Measurements from ENCODE around the gene UGT2A1.

UGT2A1 gene

DNA sequence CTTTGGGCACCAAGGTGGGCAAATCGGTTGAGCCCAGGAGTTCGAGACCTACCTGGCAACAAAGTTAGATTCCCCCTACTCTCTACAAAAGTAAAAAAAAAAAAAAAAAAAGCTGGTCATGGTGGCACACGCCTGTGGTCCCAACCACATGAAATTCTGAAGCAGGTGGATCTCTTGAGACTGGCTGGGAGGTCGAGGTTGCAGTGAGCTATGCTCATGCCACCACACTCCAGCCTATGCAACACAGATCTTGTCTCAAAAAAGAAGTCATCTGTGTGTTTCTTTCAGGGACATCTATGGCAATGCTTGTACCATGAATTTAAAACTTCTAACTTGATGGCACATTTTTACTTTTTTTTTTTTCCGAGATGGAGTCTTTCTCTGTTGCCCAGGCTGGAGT, 68.9 kb downstream of the UGT2A1 start:
- no peak for DNase-seq

DNA sequence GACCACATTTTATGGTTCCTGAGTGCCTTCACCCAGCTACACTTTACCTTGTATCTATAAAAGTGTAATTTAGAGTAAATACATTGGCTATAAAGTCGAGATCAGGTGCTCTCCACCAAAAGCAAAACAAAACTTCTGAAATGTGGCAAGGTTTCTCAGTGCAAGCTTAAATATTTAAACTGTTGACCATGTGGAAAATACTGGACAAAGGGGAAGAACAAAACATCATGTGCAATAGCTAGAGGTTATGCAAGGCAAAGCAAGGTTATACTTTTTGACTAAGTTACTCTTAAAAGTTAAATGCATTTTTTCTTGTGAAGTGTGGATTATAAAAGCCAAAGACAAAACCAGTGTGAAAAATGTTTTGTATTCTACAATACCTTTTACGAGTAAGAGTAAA, 69.5 kb downstream of the UGT2A1 start:
- no peak for DNase-seq

DNA sequence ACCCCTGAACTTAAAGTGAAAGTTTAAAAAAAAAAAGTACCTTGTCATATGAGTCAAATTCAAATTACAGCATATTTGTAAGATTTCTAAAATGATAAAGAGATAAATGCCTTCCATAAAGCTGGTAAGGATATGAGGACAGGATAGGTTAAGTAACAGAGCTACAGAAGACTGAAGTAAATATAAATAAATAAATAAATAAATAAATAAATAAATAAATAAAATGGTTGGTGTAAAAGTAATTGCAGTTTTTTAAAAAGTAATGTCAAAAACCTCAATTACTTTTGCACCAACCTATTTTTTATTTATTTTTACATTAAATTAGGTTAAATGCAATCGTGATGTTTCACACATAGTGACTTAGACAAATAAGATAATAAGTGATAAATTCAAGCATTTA, 75.8 kb downstream of the UGT2A1 start:
- DNase-seq, result no peak

DNA sequence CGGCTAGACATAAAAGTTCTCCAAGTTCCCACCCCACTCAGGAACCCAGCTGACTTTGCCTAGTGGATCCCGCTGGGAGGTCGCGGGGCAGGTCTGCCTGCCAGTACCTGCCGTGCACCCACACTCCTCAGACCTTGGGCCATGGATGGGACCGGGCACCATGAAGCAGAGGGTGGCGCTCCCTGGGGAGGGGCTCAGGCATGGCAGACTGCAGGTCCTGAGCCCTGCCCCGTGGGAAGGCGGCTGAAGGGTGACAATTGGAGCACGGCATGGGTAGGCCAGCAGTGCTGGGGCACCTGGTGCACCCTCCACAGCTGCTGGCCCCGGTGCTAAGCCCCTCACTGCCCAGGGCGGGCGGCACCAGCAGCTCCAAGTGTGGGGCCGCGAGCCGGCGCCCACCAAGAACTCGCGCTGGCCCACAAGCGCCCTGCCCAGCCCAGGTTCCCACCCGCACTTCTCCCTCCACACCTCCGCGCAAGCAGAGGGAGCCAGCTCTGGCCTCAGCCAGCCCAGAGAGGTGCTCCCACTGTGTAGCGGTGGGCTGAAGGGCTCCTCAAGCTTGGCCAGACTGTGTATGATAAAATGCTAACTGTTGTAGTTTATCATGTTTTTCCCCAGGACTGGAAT, 76.7 kb downstream of the UGT2A1 start:
- DNase-seq, result no peak

DNA sequence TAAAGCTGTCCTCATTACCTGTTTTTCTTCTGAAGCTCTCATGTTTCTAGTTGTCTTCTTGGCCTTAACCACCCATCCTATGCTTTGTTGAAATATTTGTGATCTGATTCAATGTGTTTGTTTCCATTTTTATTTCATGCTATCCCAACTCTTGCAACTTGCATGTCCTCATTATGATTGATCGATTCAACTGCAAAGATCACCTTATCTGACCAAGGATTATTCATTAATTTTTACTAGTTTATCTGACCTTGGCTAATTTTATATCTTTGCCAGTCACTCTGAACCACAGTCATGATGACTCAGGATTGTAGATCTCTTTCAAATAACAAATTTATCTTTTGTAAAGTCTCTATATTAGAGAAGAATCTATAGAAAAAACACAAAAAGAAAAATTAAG, 84.3 kb downstream of the UGT2A1 start:
- DNase-seq, result no peak

DNA sequence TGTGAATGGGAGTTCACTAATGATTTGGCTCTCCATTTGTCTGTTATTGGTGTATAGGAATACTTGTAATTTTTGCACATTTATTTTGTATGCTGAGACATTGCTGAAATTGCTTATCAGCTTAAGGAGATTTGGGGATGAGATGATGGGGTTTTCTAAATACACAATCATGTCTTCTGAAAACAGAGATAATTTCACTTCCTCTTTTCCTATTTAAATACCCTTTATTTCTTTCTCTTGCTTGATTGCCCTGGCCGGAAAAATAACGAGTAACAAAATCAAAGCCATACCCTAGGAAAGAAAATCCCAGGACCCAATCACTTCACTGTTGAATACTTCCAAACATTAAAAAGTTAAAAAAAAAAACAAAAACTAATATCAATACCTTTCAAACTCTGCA, 89.6 kb downstream of the UGT2A1 start:
- no peak for DNase-seq

DNA sequence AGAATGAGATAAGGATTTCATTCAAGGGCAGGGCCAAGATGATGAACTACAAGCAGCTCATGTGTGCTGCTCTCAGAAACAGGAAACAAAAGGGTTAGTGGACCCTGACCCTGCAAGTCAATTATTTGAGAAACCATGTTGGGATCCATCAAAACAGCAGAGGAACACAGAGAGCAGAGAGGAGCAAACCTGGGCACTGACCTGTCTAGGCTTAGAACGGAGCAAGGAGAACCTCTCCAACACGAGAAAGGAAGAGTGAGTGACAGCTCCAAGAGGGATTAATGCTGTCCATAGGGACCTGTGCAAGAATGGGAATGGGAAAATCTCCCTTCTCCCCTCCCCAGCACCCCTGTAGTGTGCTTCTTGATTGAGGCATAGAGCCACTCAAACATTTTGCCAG, 103.4 kb downstream of the UGT2A1 start:
- DNase-seq, result no peak

DNA sequence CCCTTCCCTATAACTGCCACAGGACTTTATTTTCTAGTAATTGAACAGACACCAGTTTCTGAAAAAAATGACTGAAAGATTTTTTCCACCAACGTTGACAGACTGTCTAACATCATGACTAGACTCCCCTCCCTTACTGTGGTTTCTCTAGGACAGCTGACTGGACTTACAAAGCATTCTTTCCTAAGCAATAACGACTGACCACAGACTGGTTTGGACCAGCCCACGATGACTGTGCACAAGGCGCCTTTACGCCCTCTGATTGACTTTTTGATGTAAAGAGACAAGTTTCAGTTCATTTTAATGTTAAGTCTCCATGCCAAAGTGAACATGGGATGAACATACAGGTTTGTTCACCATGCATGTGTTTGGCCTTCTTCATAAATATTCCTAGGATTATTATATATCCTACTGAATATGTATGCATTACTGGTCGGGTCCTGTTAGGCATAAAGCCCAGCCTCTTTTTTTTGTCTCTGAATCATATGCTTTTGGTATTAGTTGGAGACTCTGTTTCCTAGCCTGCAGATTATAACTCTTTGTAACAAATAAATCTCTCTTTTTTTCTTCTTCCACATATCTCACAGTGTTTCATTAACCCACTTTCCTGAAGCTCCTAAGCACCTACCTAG, 106.8 kb downstream of the UGT2A1 start:
- DNase-seq, result no peak
